Measurements from ENCODE around the gene MCC.

The MCC gene

GRCh38 chr5:113164021-113164420 is 324.2 kb downstream of the MCC start:
- Histone ChIP-seq H3K36me3 (ENCODE audit: control insufficient read depth in 2 of 2, insufficient read depth in 1 of 2, low read length in 2 of 2) (no peaks in the 10 kb centered on the region), H3K9me3 (ENCODE audit: control insufficient read depth, insufficient read depth, low read depth, low read length) (no peaks in the 10 kb centered on the region), H3K4me1 (ENCODE audit: control insufficient read depth, insufficient read depth, low read length) (peaks cover 18% of the 10 kb centered on the region; the same call in 1 of the 2 replicates), H3K4me3 (ENCODE audit: low read depth, low read length) (no peak overlapping the region), H3K27ac (ENCODE audit: extremely low read depth, low read depth, low read length) (no peak overlapping the region)
- TF ChIP-seq INSM2 (tag by site-specific recombination; IDR thresholded peaks at IDR 0.05), result no peak
- peak; percentile 20; the same call in 1 of the 2 replicates for TF ChIP-seq REST (tag by site-specific recombination; IDR thresholded peaks at IDR 0.05)
- ChIA-PET POLR2A (no interaction called here), CTCF (interaction anchor here (0.6 to 1.5 kb wide), 7 partner anchors 9 to 430 kb away, joined by 3 to 4 read pairs (median 3); no protein-coding TSS in a partner anchor)

GRCh38 chr5:113163328-113163727 is 324.9 kb downstream of the MCC start:
- H3K4me3 ChIP-seq (ENCODE audit: low read depth, low read length), result no peak overlapping the region
- no peaks in the 10 kb centered on the region for H3K36me3 ChIP-seq (ENCODE audit: control insufficient read depth in 2 of 2, insufficient read depth in 1 of 2, low read length in 2 of 2)
- H3K9me3 ChIP-seq (ENCODE audit: control insufficient read depth, insufficient read depth, low read depth, low read length), result no peaks in the 10 kb centered on the region
- H3K4me1 ChIP-seq (ENCODE audit: control insufficient read depth, insufficient read depth, low read length), result peaks cover 18% of the 10 kb centered on the region; the same call in 1 of the 2 replicates
- no peak overlapping the region for H3K27ac ChIP-seq (ENCODE audit: extremely low read depth, low read depth, low read length)
- ChIA-PET POLR2A (no interaction called here), CTCF (interaction anchor here (0.6 to 1.5 kb wide), 5 partner anchors 9 to 429 kb away, joined by 3 read pairs; no protein-coding TSS in a partner anchor)
- no peak for TF ChIP-seq ZNF626 (tag by site-specific recombination; IDR thresholded peaks at IDR 0.05)
- no peak for TF ChIP-seq SP2 (tag by site-specific recombination; IDR thresholded peaks at IDR 0.05)
- TF ChIP-seq ZNF433 (tag by site-specific recombination; IDR thresholded peaks at IDR 0.05; ENCODE audit: low read depth), result no peak
- TF ChIP-seq ZNF398 (tag by site-specific recombination; IDR thresholded peaks at IDR 0.05), result peak; percentile 70
- no peak for TF ChIP-seq ZNF416 (tag by site-specific recombination; IDR thresholded peaks at IDR 0.05)
- no peak for TF ChIP-seq ZNF18 (tag by site-specific recombination; IDR thresholded peaks at IDR 0.05)
- no peak for TF ChIP-seq ZNF48 (tag by site-specific recombination; IDR thresholded peaks at IDR 0.05)
- no peak for TF ChIP-seq ZNF785 (tag by site-specific recombination; IDR thresholded peaks at IDR 0.05)
- no peak for TF ChIP-seq REST (tag by site-specific recombination; IDR thresholded peaks at IDR 0.05)
- no peak for TF ChIP-seq ZNF549 (tag by site-specific recombination; IDR thresholded peaks at IDR 0.05)
- TF ChIP-seq ZNF19 (tag by site-specific recombination; IDR thresholded peaks at IDR 0.05; ENCODE audit: low read depth), result no peak
- TF ChIP-seq YY2 (tag by site-specific recombination; IDR thresholded peaks at IDR 0.05), result no peak
- 0 out of 2 replicates have a peak, but pooled peaks have one; percentile 27 for TF ChIP-seq PRDM1 (tag by site-specific recombination; IDR thresholded peaks at IDR 0.05)
- no peak for TF ChIP-seq KLF8 (tag by site-specific recombination; IDR thresholded peaks at IDR 0.05)
- TF ChIP-seq ZBTB8A (tag by site-specific recombination; IDR thresholded peaks at IDR 0.05), result no peak
- TF ChIP-seq ZBTB11 (tag by site-specific recombination; conservative IDR thresholded peaks at IDR 0.05; ENCODE audit: low read depth), result no peak
- no peak for TF ChIP-seq GLIS2 (tag by site-specific recombination; IDR thresholded peaks at IDR 0.05)
